CD4-positive, alpha-beta T cell (primary cell): ENCODE results near the gene TNF. TPM values are rescaled to one million over a fixed set of nuclear protein-coding genes. Genes with fewer than 3 reads are reported as not detected.

Experiments
- ATAC-seq: fragments of 200-7000 bp; cut with Tn5 transposase; one replicate; pipeline ENCODE4 v1.10.0; 2022; ENCODE audit warnings: mild to moderate bottlenecking; ENCODE audit not compliant: poor library complexity
- CTCF ChIA-PET: fragments of 350-600 bp; sonication (Branson Sonifier 250); formaldehyde crosslinking; loops from one replicate; lab custom pipeline; 2021; ENCODE audit warnings: antibody characterized with exemption, inconsistent platforms; lab: Charles Lee
- POLR2A ChIA-PET: fragments of 350-600 bp; sonication (Branson Sonifier 250); formaldehyde crosslinking; loops from one replicate; lab custom pipeline; 2021; ENCODE audit warnings: antibody characterized with exemption, inconsistent platforms; lab: Charles Lee
- DNase-seq, 14 experiments: peaks; one replicate each; pipeline ENCODE4 v3.0.0-alpha.2; 2013 to 2020; ENCODE audit warnings: mixed read lengths in 2 of 14
- H3K27ac ChIP-seq, 2 donors: one replicate each; pipeline versions ENCODE4 v1.5.1 to v1.7.0; 2013; ENCODE audit warnings: low read length in 2 of 2, low read depth in 1 of 2, mild to moderate bottlenecking in 1 of 2
- H3K27me3 ChIP-seq, 2 experiments: 1 replicate in 1 of 2; 2 replicates in 1 of 2; pipeline versions ENCODE4 v1.6.1 to v1.7.0; 2013; ENCODE audit warnings: low read length in 2 of 2, control low read depth in 1 of 2, mild to moderate bottlenecking in 1 of 2, moderate library complexity in 1 of 2; ENCODE audit not compliant: insufficient read depth in 2 of 2, control insufficient read depth in 1 of 2
- H3K36me3 ChIP-seq: one replicate; pipeline ENCODE4 v1.6.1; 2013; ENCODE audit warnings: low read length, control low read depth; ENCODE audit not compliant: insufficient read depth
- H3K4me1 ChIP-seq: one replicate; pipeline ENCODE4 v1.6.1; 2013; ENCODE audit warnings: low read length, control low read depth; ENCODE audit not compliant: insufficient read depth
- H3K4me3 ChIP-seq: one replicate; pipeline ENCODE4 v1.5.1; 2013; ENCODE audit warnings: mild to moderate bottlenecking, low read length, moderate library complexity
- H3K9me3 ChIP-seq, 2 experiments: 1 replicate in 1 of 2; 2 replicates in 1 of 2; pipeline versions ENCODE4 v1.6.1 to v1.7.0; 2013; ENCODE audit warnings: low read length in 2 of 2, mild to moderate bottlenecking in 2 of 2, control low read depth in 1 of 2, moderate library complexity in 1 of 2; ENCODE audit not compliant: control insufficient read depth in 1 of 2, insufficient read depth in 1 of 2
- H3K27ac Mint-ChIP-seq: one replicate; pipeline ENCODE4 v1.8.0; 2020; ENCODE audit warnings: mixed read lengths
- H3K27me3 Mint-ChIP-seq: one replicate; pipeline ENCODE4 v1.8.0; 2021; ENCODE audit warnings: mixed read lengths
- H3K36me3 Mint-ChIP-seq: one replicate; pipeline ENCODE4 v1.8.0; 2021; ENCODE audit warnings: low read depth, mixed read lengths
- H3K4me1 Mint-ChIP-seq: one replicate; pipeline ENCODE4 v1.8.0; 2021; ENCODE audit warnings: low read depth, mixed read lengths
- H3K4me3 Mint-ChIP-seq: one replicate; pipeline ENCODE4 v1.8.0; 2020; ENCODE audit warnings: mild to moderate bottlenecking, mixed read lengths
- H3K9me3 Mint-ChIP-seq: one replicate; pipeline ENCODE4 v1.8.0; 2020; ENCODE audit warnings: mixed read lengths
- intact Hi-C, 2 experiments: fragments of 100-400 bp; cut with DNase I in 1 of 2; cut with micrococcal nuclease in 1 of 2; formaldehyde crosslinking; loops; one replicate each; pipeline versions ENCODE4 v1.15.1 to v1.9.0; 2023 to 2025; cut with DNase I, micrococcal nuclease
- total RNA-seq, 174 experiments: library from RNA in 2 of 174; stranded (reverse) in 2 of 174; gene quantifications; one replicate each; pipeline ENCODE4 v1.2.3 and lab custom pipeline; 2021 to 2026
- TF ChIP-seq, protein P1 (sequence below): fragments of 200-600 bp; IDR thresholded peaks from one replicate; pipeline ENCODE4 v1.8.0; 2022; ENCODE audit warnings: antibody characterized with exemption, mild to moderate bottlenecking

TNF gene
- total RNA-seq, 2 experiments from 2014 or later, result 33.1 to 34.2 TPM

- no peaks in the 10 kb centered on the region for H3K9me3 ChIP-seq
- TF ChIP-seq, protein P1, sequence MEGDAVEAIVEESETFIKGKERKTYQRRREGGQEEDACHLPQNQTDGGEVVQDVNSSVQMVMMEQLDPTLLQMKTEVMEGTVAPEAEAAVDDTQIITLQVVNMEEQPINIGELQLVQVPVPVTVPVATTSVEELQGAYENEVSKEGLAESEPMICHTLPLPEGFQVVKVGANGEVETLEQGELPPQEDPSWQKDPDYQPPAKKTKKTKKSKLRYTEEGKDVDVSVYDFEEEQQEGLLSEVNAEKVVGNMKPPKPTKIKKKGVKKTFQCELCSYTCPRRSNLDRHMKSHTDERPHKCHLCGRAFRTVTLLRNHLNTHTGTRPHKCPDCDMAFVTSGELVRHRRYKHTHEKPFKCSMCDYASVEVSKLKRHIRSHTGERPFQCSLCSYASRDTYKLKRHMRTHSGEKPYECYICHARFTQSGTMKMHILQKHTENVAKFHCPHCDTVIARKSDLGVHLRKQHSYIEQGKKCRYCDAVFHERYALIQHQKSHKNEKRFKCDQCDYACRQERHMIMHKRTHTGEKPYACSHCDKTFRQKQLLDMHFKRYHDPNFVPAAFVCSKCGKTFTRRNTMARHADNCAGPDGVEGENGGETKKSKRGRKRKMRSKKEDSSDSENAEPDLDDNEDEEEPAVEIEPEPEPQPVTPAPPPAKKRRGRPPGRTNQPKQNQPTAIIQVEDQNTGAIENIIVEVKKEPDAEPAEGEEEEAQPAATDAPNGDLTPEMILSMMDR, result no peak
- peaks cover 50% of the 10 kb centered on the region for H3K4me1 ChIP-seq
- no peak overlapping the region for H3K4me3 ChIP-seq
- no peaks in the 10 kb centered on the region for H3K27me3 Mint-ChIP-seq
- DNase-seq, result no peak
- H3K9me3 Mint-ChIP-seq, result no peaks in the 10 kb centered on the region
- peaks cover 13% of the 10 kb centered on the region for H3K36me3 ChIP-seq
- peak overlapping the region; percentile 3 for H3K27ac Mint-ChIP-seq
- ChIA-PET POLR2A (interaction anchor here (0.9 kb wide), 1 partner anchor 33 kb away, joined by 3 read pairs; no protein-coding TSS in a partner anchor), CTCF (interaction anchor here (0.5 to 11.8 kb wide), 2 partner anchors 51 to 275 kb away, joined by 3 to 284 read pairs; partner anchors contain the start of gene NCR3)
- intact Hi-C loops, result loop anchor here in 1 of 2 experiments (5.0 kb wide), 3 partner anchors 108 to 413 kb away; partner anchors contain the start of genes BAG6, EHMT2, NELFE and SKIC2
- H3K27me3 ChIP-seq, result no peaks in the 10 kb centered on the region
- H3K36me3 Mint-ChIP-seq, result peaks cover 25% of the 10 kb centered on the region
- no peak for ATAC-seq
- H3K27ac ChIP-seq, result no peak overlapping the region
- H3K4me1 Mint-ChIP-seq, result peaks cover 57% of the 10 kb centered on the region
- peak overlapping the region; percentile 3 for H3K4me3 Mint-ChIP-seq
Measured at GRCh38 chr6:31544676-31545075, 30.7 kb upstream of the TNF start.

DNA sequence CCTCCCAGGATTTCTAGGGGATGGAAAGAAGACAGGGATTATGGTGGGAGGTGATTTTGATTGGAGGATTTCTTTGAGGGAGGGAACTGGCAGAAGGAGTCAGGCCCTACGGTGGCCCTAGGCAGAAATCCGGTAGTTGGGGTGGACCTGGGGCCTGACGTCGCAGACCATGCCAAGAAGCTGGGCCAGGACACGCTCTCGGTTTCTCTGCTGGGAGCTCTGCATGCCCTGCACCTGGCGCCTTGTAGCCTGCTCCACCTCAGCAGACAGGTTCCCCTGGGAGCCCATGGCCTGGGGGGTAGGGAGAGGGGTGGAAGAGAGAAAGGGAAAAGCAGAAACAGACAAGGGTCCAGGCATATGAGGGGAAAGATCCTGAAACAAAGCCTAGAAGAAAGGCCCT, 30.1 kb upstream of the TNF start:
- Histone ChIP-seq H3K4me3 (no peak overlapping the region), H3K9me3 (no peaks in the 10 kb centered on the region), H3K27ac (no peak overlapping the region), H3K4me1 (peaks cover 44% of the 10 kb centered on the region), H3K36me3 (peaks cover 8% of the 10 kb centered on the region), H3K27me3 (no peaks in the 10 kb centered on the region)
- no peak for ATAC-seq
- TF ChIP-seq, protein P1, result no peak
- CTCF ChIA-PET, result interaction anchor here (0.5 to 11.8 kb wide), 2 partner anchors 51 to 275 kb away, joined by 3 to 284 read pairs; partner anchors contain the start of gene NCR3
- DNase-seq, result no peak
- intact Hi-C loops, result loop anchor here in 1 of 2 experiments (5.0 kb wide), 2 partner anchors 107 to 352 kb away; partner anchors contain the start of genes BAG6 and EHMT2
- no peaks in the 10 kb centered on the region for H3K9me3 Mint-ChIP-seq
- POLR2A ChIA-PET, result interaction anchor here (8.0 kb wide), 1 partner anchor 52 kb away, joined by 119 read pairs; no protein-coding TSS in a partner anchor
- H3K36me3 Mint-ChIP-seq, result peaks cover 18% of the 10 kb centered on the region
- H3K27me3 Mint-ChIP-seq, result no peaks in the 10 kb centered on the region
- no peak overlapping the region for H3K27ac Mint-ChIP-seq
- H3K4me1 Mint-ChIP-seq, result peaks cover 51% of the 10 kb centered on the region
- H3K4me3 Mint-ChIP-seq, result peak overlapping the region; percentile 58

DNA sequence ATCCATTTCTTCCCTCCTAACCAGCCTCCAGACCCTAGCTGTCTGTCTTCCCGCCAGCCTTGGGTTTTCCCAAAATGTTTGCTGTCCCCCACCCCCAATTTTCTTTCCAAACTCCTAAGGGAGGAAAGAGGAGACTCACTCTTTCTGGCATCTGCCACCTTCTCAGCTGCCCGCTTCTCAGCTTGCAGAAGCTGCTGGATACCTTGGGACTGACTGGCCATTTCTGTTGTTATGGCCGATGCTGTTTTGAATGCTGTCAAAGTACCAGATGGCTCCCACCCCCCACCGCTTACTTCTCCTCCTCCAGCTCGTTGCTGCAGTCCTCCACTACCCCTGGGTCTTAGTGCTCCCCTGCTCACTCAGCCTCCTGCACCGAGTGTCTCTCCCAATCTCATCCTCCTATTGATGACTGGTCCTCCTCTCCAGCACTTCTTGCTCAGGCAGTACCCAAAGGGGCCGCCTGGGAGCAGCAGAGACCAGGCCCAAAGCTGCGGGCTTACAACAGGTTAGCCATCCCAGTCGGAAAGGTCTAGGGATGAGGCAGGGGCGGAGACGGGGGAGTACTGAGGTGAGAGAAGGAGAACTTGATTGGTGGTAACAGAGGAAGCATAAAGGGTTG, 28.9 kb upstream of the TNF start, which contains the start of gene ATP6V1G2:
Gene ATP6V1G2, minus strand, starts transcription at position 270 of the 619 bp plus-strand sequence. Its CDS starts 49 bp downstream, at position 221.
- Mint-ChIP-seq H3K9me3 (no peaks in the 10 kb centered on the region), H3K36me3 (peaks cover 13% of the 10 kb centered on the region), H3K27me3 (no peaks in the 10 kb centered on the region), H3K27ac (peak within 1 kb of the TSS; percentile 84), H3K4me1 (peaks cover 45% of the 10 kb centered on the region), H3K4me3 (peak within 1 kb of the TSS; percentile 86)
- H3K36me3 ChIP-seq, result peaks cover 8% of the 10 kb centered on the region
- no peaks in the 10 kb centered on the region for H3K27me3 ChIP-seq
- intact Hi-C loops, result loop anchor here (1.0 to 5.0 kb wide), 5 partner anchors 52 to 351 kb away; partner anchors contain the start of genes BAG6 (in 1 of the 2), EHMT2 (in 1 of the 2) and PRRC2A (in 1 of the 2)
- ChIA-PET POLR2A (interaction anchor here (0.7 to 8.1 kb wide), 7 partner anchors 34 to 276 kb away, joined by 3 to 220 read pairs (median 6); partner anchors contain the start of genes BAG6, C6orf47, LST1 and LTB), CTCF (interaction anchor here (0.7 to 11.8 kb wide), 10 partner anchors 10 to 226 kb away, joined by 3 to 284 read pairs (median 4); partner anchors contain the start of genes LST1, LTB, NCR3 and TNF)
- DNase-seq, result peak; percentile 67 to 90 (median 79)
- TF ChIP-seq, protein P1, result peak; percentile 88
- no peaks in the 10 kb centered on the region for H3K9me3 ChIP-seq
- ATAC-seq, result peak; percentile 60
- H3K27ac ChIP-seq, result peak within 1 kb of the TSS; percentile 72 to 89
- peaks cover 46% of the 10 kb centered on the region for H3K4me1 ChIP-seq
- peak within 1 kb of the TSS; percentile 62 for H3K4me3 ChIP-seq
